Prostate gland (tissue), 2 donors: ENCODE measurements around the gene FUBP3.

Source experiments
- CTCF ChIP-seq, 4 experiments: fragments of 200-600 bp in 2 of 4; fragments of 450-650 bp in 2 of 4; sonication (generic) in 2 of 4; IDR thresholded peaks; 1 replicate in 3 of 4; 2 replicates in 1 of 4; pipeline ENCODE4 v1.5.1; 2016 to 2019; ENCODE audit warnings: antibody characterized with exemption in 4 of 4, mild to moderate bottlenecking in 2 of 4, moderate library complexity in 2 of 4
- POLR2A ChIP-seq: fragments of 450-650 bp; IDR thresholded peaks from one replicate; pipeline ENCODE4 v1.6.1; 2016; ENCODE audit warnings: antibody characterized with exemption, mild to moderate bottlenecking
- POLR2AphosphoS5 ChIP-seq: sonication (generic); formaldehyde crosslinking; IDR thresholded peaks from one replicate; pipeline ENCODE4 v1.6.1; 2017; ENCODE audit warnings: antibody characterized with exemption

DNA sequence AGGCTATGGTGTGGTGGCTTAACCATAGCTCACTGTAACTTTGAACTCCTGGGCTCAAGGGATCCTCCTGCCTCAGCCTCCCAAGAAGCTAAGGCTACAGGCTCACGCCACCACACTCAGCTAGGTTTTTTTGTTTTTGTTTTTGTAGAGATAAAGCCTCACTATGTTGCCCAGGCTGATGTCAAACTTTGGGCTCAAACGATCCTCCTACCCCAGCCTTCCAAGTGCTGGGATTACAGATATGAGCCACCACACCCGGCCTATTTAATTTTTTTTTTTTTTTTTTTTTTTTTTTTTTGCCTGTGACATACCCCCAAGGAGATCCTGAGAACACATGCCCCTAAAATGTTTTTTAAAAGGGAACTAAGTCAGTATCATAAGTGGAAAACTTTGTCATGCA lies 10.4 kb downstream of the FUBP3 start:
- TF ChIP-seq POLR2AphosphoS5: no peak
- no peak for TF ChIP-seq CTCF (IDR thresholded peaks at IDR 0.05)
- TF ChIP-seq POLR2A: no peak
